Measurements from ENCODE around the gene DEPP1.

DEPP1 gene

DNA sequence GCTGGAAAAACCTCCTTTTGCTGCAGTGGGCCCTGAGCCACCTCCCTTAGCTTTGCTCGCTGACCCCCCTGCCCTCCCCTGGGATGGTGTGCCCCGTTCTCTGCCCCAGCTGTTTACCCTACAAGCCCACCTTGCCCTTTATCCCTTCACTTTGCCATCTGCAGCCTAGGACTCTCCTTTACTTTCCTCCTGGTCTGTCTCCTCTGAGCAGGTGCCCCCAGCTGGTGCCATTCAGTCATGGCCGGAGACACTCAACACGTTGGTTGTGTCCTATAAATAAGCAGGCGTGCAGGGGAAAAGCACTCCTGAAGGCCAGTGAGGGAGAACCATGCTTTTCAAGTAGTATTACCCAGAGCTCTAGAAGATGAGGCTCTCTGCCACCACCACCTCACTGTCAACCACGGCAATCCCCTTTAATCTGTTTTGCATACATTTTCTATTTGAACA lies 12.9 kb downstream of the DEPP1 start:
- DNase-seq = no peak

DNA sequence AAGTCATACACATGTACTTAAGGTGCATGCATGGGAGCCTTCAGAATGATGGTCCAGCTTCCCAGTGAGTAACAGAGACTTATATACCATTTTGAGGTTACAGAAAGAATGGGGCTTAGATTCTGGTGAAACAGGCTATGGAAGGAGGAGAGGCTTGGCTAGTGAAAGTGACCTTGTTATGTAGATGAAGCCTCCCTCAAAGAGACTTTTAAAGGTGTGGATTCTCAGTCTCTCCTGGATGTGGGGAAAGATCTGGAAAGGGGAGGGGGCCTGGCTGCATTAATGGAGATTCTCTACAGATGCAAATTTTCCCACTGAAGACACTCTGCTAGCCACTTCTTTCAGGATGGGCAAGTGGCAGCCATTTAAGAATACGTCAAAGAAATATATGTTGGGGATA lies 13.5 kb downstream of the DEPP1 start:
- DNase-seq = no peak

GRCh38 chr10:44963772-44964633 lies 14.6 kb downstream of the DEPP1 start:
- DNase-seq = no peak

DNA sequence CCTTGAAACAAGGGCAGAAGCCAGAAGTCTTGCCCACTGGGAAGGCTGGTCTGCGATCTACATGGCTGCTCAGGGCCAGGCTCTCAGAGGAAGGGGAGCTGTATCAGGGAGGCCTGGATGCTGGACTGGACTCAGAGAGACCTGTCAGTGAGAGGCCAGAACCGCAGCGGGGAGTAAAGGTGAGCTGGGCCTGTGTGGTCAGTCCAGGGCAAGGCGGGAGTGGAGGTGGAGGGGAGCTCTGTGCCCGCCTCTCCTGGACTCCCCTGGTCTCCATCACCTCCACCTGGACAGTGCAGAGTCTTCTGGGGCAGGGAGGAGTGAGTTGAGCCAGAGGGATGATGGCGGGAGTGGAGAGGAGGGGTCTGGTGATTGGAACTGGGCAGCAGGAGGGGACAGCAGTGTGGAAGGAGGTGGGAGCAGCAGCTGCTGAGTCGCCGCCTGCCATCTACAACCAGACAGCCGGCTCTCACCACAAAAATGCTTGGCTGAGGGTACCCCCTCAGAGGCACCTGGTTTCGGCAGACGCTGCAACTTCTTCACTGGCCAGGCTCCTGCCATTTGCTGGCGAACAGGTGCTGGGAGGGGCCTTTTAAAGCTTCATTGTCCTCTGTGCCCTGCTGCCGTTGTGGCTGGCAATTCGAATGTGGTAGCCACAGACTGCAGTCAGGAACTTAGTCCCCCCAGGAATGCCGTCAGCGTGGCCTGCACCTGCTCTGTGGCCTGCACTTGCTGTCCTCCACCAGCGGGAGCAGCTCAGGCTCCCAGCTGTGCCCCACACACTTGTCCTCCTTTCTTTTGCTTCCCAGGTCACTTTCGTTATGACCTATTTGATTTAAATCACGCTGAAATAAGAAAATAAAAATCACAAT lies 15.5 kb downstream of the DEPP1 start:
- no peak for DNase-seq

DNA sequence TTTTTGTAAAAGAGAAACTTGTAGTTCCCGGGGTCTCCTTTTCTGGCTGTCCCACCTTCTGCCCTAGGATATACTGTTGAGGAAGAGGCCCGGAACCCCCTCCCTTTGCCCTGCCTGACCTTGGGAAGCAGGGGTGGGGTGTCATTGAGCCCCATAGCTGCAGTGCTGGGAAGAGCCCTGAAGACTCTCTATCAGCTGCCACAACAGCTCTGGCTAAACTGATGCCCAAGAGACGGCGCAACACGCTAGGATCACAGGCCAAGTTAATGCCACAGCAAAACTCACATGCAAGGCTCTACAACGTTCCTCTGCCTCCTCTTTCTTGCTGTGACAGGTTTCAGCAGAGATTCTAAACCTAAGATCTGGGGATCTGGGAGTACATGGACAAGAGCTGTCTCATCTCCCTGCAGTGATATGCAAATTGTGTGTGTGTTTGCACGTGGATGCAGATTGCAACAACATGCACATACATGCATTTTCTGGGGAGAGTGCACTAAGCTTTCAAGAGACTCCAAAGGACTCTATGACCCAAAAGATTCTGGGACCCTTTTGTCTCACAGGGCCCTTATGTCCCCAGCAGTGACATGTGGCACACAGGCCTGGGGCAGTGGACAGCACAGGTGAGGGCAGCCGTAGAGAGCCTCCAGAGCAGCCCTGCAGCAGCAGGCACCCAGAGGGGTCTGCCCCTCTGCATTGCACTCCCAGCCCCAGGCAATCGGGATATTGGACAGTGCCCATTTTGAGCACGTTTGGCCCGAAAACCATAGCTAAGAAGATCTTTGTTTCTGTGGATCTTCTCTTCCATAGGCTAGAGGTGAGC lies 16.5 kb downstream of the DEPP1 start:
- no peak for DNase-seq

DNA sequence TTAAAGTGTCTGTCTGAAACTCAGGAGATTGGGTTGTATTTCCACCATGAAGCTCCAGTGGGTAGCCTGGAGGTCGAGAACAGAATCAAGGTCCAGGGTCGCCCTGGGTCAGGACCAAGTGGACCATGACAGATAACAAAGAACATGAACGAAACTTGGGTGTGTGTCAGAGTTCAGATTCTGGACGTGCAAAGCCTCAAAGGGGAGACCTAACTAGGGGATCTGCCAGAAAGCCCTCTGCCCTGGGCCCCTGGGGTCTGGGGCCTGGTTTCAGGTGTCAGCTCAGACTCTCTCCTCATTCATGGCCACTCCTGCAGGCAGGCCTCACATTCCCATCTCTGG lies 17.4 kb downstream of the DEPP1 start:
- no peak for DNase-seq

DNA sequence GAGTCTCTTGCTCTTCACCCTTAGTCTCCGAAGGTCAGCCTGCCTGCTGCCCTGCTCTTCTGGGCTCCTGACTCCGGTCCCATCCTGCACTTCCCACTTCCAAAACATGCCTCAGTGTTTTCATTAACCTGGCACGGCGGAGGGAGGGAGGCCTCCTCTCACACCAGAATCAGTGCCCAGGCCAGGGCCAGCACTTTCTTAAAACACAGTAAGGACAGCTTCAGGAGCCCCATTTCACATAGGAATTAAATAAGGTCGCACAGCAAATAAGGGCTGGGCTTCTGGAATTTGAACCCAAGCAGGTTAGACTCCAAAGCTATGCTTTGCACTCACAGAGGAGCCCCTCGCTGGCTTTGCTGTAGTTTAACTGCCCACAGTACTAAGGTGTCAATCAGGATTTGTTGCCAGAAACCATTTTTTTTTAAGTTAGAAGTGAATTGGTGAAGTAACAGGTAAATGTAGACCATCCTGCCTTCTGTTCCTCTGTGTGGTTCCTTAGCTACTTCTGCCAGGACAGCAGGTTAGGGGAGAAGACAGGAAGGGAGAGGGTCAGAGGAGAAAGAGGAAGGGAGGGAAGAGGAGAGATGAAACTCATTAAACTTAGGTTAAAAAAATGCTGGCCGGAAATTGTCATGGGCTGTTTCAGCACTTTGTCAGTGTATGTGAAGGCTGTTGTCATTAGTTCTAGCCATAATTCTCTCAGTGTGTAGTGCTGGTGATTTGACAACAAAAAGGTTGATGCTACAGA lies 18.0 kb downstream of the DEPP1 start:
- DNase-seq = no peak

GRCh38 chr10:44960088-44960460 lies 18.5 kb downstream of the DEPP1 start:
- DNase-seq = no peak

GRCh38 chr10:44959247-44960087 lies 19.1 kb downstream of the DEPP1 start, which contains the start of gene RASSF4:
Gene RASSF4 (plus strand): TSS chr10:44959802. CDS start chr10:44970203, 10,401 bp downstream.
- peak; percentile 54 for DNase-seq

DNA sequence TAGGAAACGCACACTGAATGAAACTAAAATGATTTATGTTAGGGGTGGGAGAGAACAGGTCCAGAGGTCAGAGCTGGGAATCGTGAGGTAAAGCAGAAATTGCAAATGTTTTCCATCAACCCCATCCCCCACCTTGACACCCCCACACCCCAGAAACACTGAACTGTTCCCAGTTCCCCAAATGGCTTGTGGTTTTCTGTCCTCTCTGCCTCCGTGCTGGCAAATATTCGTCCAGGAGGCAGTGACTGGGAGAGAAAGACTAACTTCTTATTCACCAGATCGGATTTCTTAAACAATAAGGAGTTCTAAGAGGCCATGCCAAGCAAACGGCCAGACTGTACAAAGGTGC lies 19.7 kb downstream of the DEPP1 start:
- no peak for DNase-seq

- DNase-seq = no peak
These were observed 20.3 kb downstream of the DEPP1 start for GRCh38 chr10:44958196-44958897.

DNA sequence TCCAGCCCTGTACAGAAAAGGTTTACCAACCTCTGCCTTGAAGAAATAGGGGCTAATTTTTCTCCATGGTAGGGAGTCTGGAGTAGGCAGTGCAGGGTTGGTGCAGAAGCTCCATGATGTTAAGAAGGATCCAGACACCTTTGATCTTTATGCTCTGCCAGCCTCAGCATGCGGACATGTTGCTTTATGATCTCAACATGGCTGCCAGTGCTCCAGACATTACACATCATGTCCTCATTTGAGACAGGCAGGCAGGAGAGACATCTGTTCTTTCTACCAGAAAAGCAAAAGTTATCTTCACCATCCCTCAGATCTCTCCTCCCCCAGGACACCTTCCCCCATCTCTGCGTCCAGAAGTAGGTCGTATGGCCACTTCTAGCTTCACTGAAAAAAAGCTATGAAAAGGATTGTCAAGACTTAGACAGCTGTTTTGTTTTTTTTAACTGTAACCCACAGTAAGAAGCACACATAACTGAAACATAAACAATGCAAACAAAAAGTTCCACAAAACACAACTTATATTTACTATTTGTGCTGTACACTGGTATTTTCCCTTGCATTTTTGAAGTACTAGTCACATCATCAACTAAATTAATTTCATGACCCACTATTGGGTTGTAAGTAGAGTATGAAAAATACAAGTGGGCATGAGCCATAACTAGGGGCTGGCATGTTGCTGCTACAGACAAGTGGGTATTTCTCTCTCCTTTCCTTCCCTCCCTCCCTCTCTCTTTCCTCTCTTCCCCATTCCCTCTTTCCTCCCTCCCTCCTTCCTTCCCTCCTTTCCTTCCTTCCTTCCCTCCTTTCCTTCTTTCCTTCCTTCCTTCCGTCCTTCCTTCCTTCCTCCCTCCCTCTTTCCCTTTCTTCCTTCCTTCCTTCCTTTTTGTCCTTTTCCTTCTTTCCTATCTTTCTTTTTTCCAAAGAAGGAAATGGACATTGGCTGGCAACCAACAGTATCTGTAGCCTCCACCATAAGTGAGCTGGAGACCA lies 21.6 kb downstream of the DEPP1 start:
- no peak for DNase-seq

DNA sequence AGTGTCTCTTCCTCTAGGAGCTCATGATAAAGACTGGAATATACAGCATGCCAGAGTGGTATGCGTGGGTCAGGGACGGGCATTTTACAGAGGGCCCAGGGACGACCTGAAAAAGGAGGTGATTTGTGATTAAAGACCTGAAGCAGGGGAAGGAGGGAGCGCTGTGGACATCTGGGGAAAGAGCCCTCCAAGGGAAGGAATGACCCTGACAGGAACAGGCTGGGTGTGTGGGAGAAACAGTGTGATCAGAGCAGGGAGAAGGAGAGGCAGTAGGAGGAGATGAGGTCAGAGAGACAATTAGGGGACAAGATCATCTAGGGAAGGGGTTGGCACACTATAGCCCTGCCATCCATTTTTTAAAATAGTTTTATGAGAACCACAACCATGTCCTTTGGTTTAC lies 22.4 kb downstream of the DEPP1 start:
- no peak for DNase-seq

DNA sequence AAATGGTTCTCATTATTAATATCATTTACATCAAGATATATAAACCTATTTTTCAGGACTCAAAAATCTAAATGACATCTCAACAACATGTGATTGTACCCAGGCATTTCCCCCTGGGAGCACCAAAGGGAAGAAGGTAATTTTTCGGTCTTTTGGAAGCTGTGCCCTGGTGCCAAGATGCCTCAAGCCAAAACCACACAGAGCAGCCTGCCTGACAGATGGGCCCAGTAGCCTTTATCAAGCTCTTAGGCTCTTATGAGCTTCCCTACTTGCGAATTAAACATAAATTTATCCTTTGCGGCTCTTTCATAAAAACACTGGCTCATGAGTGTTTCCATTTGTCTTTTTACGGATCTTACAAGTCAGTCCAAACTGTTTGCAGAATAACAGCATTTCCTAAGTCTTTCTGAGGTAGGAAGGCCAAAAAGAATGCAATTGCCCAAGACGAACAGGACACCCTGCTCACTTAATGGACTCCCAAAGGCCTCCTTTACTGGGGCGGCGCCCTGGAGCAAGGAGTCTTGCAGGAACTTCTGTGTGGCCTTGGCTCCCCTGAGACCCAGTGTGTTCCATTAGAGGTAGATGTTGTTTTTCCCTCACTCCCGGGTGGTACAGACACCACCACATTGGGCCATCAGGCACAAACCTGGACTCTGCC lies 23.1 kb downstream of the DEPP1 start:
- DNase-seq = no peak

- DNase-seq = no peak
These were observed 23.6 kb downstream of the DEPP1 start for GRCh38 chr10:44954962-44955361.

GRCh38 chr10:44954042-44954441 lies 24.6 kb downstream of the DEPP1 start:
- DNase-seq = no peak

- DNase-seq = no peak
These were observed 25.8 kb downstream of the DEPP1 start for GRCh38 chr10:44952779-44953231.

- DNase-seq = no peak
These were observed 26.9 kb downstream of the DEPP1 start for GRCh38 chr10:44951576-44952226.
